HG02571 (cell line): ENCODE results near the gene AP5Z1.
"Not testable (repeated sequence)": the region's sequence is repeated elsewhere in the genome, so short reads cannot be mapped to it uniquely, and the experiment has no call there.

Source experiments
- ATAC-seq: cut with Tn5 transposase; IDR thresholded peaks from one replicate; pipeline ENCODE4 v1.9.1; 2021; ENCODE audit warnings: mild to moderate bottlenecking, moderate library complexity; ENCODE audit not compliant: unreplicated experiment

Gene AP5Z1

DNA sequence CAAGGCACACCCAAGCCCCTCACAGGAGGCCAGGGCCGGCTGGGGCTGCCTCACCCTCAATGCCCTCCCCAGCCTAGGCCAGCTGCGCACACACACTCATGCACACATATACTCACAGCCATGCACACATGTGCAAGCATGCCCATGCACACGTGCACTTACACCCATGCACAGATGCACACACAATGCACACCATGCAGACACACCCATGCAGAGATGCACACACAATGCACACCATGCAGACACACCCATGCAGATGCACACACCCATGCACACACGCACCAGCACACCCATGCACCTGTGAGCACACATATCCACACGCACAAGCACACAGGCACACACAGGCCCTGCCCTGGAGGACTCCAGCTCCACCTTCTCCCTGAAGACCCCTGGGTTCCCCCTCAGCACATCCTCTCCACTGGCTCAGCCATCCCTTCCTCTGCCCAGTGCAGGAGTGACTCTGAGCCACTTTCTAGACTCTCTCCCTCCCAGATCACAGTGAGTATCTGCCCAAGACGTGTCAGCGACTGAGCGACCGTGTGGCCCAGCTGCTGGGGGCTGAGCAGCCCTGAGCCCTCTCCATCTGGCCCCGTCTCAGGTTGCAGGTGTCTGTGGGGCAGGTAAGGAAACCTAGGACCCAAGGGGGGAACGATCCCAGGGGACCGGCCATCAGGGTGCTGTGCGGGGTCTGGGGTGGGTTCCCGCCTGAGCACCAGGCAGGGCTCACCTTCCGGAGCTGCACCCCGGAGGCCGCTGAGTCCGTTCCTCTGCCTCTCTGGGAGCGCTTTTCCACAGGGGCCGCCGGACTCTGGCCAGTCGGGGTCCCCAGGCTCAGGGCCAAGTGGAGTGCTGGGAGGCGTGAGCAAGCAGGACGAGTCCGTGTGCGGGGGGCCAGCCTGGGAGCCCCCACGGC is 25.8 kb downstream of the AP5Z1 start:
- no peak for ATAC-seq

DNA sequence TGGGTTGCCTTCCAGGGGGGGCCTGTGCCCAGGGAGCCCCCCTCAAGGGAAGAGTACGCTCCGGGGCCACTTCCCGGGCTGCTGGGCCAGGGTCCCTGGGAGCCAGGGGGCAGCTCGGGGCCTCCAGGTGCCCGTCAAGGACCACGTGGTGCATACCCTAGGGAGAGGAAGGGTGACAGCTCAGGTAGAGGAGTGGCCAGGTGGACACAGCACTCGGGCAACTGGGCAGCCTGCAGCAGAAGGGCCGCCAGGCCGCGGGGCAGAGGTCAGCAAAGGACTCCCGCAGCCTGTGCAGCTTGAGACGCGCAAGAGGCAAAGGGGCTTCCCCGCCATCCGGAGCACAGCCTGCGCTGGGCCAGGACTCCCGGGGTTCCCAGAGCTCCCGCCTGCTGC is 26.4 kb downstream of the AP5Z1 start:
- ATAC-seq = no peak

DNA sequence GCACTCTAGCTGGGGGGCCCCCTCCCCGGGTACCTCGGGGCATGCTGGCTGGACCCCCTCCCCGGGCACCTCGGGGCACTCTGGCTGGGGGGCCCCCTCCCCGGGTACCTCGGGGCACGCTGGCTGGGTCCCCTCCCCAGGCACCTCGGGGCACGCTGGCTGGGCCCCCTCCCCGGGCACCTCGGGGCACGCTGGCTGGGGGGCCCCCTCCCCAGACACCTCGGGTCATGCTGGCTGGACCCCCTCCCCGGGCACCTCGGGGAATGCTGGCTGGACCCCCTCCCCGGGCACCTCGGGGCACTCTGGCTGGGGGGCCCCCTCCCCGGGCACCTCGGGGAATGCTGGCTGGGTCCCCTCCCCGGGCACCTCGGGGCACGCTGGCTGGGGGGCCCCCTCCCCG is 27.2 kb downstream of the AP5Z1 start:
- not testable (repeated sequence) for ATAC-seq

DNA sequence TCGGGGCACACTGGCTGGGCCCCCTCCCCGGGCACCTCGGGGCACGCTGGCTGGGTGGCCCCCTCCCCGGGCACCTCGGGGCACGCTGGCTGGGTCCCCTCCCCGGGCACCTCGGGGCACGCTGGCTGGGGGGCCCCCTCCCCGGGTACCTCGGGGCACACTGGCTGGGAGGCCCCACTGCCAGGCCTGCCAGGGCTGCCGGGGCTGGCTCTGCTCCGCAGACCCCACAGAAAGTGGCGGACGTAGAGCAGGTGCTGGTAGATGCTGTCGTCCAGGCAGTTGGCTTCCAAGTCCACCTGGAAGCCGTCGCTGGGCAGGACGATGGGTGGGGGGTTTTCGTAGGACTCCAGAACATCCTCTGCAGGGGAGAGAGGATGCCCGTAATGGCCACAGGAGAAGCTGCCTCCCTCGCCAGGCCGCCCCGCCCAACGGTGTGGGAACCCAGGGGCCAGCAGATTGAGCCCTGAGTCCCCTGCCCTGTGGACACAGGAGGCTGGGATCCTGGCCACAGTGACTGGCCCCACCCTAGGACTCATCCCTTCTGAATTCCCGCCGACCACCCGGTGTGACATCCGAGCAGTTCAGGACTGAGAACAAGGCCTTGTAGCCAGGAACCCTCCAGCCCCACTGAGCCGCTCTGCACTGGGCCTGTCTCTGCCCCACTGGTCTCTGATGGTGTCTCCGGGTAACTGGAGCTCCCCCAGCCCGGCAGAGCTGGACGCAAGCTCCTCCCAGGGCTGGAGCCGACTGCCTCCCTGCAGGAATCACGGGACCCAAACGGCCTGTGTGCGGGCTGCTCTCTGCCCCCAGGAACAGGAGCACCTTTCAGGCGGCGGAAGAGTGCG is 28.2 kb downstream of the AP5Z1 start:
- ATAC-seq = no peak

DNA sequence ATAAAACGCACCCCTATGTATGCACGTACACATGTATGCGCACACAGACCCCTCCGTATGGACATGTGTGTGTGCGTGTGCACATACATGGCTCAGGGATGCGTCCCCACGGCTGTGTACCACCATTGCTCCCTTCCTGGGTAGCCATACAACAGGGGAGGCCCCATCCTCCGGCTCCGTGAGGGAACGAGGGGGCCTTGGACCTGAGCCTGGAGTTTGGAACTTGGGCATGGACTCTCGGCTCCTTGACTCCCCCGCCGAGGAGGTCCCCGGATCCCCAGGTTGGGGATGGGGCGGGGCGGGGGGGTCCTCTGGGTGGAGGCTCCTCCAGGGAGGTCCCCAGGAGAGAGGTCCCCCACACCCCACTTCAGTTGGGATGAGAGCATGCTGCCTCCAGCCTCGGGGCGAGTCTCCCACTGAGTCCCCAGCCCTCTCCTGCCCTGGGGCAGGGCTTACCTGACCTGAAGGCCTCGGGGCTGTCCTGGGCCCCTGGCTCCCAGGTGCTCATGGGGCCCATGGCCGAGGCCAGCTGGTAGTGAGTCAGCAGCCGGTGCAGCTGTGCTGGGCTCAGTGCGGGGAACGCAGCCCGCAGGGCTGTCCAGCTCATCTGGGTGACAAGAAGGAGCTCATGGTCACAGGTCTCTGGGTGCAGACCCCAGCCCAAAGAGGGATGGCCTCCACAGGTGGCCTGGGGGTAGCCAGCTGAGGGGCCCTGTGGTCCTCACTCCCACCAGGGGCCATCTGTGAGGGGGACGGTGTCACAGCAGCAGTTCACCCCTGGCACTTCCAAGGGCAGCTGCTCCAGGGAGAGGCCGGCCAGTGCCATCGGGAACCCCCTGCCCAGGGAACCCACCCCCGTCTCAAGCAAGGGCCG is 29.9 kb downstream of the AP5Z1 start:
- no peak for ATAC-seq

DNA sequence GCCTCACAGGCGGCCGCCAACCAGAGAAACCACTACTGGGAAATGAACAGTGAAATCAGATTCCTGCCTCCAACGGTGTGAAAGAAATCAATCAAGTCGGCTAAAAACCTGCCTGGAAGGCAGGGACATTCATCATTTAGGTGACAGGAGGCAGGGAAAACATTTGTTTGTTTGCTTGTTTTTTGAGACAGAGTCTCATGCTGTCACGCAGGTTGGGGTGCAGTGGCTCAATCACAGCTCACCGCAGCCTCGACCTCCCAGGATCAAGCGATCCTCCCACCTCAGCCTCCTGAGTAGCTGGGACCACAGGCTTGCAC is 30.5 kb downstream of the AP5Z1 start:
- ATAC-seq = no peak

DNA sequence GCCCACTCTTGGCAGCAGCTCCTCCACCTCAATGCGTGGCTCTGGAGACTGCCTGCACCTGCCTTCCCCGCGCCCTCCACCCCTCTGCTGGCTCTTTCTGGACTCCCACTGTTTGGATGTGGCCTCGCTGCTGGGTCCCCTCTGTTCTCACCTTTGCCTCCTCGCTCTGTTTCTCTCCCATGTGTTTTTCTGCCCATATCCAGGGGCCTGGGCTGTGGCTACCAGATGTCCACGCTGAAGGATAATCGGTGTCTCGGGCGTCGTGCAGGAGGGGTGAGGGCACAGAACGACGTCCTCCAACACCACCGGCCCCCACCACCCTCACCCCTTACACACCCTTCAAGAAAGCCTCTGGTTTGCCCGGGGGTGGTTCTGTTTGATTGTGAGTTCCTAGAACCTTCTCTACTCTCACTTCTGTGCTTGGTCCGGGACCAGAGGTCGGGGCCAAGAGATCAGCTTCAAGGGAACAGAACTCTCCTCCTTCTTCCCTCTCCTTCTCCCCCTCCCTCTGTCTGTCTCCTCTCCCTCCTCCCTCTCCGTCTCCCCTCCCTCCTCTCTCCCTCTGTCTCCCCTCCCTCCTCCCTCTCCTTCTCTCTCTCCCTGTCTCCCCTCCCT is 31.7 kb downstream of the AP5Z1 start:
- no peak for ATAC-seq

DNA sequence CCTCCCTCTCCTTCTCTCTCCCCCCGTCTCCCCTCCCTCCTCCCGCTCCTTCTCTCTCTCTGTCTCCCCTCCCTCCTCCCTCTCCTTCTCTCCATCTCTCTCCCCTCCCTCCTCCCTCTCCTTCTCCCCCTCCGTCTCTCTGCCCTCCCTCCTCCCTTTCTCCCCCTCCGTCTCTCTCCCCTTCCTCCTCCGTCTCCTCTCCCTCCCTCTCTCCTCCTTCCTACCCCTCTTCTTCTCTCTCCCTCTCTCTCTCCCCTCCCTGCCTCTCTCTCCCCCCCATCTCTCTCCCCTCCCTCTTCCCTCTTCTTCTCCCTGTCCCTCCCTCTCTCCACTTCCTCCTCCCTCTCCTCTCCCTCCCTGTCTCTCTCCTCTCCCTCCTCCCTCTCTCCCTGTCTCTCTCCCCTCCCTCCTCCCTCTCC is 32.2 kb downstream of the AP5Z1 start:
- no peak for ATAC-seq

DNA sequence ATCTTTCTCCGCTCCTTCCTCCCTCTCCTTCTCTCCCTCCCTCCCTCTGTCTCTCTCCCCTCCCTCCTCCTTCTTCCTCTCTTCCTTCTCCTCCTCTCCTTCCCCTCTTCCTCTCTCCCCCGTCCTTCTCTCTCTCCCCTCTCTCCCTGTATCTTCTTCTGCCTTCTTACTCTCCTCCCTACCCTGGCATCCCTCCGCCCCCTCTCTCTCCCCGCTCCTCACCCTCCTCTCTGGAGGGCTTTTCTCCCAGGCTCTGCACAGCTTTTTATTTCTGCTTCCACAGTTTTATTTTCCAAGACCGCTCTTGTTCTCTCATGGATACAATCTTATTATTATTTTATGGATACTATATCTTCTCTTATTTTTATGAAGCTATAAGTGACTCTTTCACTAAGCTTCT is 32.6 kb downstream of the AP5Z1 start:
- no peak for ATAC-seq

DNA sequence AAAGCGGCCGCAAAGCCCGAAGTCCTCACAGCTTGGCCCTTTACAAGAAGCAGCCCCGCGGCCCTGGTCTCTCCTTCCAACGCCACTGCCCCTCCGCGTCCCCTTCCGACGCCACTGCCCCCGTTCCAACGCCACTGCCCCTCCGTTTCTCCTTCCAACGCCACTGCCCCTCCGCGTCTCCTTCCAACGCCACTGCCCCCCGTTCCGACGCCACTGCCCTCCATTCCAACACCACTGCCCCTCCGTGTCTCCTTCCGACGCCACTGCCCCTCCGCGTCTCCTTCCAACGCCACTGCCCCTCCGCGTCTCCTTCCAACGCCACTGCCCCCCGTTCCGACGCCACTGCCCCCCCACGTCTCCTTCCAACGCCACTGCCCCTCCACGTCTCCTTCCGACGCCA is 33.1 kb downstream of the AP5Z1 start:
- ATAC-seq = no peak

DNA sequence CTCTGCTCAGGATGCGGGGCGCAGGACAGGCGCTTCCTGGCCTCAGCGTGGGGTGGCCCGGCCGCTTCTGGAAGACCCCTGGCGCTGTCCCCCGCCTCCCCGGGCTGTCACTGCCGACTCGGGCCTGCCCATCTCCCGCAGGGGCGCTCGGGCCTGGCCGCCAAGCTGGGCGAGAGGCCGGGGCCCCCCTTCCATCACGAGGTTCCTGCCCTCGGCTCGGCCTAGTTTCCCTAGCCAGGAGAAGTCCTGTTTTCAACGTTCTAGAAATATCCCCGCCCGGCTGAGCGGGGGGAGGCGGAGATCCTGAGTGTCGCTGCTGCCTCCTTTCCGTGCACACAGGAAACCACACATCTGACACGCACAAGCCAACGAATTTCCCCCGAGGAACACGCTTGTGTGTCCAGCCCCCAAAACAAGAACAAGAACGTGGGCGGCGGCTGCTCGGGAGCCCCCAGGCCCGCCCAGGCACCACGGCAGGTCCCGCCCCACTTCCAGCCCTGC is 33.7 kb downstream of the AP5Z1 start:
- no peak for ATAC-seq

DNA sequence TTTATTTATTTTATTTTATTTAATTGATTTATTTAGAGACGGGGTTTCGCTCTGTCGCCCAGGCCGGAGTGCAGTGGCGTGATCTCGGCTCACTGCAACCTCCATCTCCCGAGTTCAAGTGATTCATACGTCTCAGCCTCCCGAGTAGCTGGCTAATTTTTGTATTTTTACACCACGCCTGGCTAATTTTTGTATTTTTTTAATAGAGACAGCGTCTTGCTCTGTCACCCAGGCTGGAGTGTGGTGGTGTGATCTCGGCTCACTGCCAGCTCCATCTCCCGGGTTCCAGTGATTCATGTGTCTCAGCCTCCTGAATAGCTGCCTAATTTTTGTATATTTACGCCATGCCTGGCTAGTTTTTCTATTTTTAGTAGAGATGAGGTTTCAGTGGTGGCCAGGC is 34.2 kb downstream of the AP5Z1 start:
- no peak for ATAC-seq

DNA sequence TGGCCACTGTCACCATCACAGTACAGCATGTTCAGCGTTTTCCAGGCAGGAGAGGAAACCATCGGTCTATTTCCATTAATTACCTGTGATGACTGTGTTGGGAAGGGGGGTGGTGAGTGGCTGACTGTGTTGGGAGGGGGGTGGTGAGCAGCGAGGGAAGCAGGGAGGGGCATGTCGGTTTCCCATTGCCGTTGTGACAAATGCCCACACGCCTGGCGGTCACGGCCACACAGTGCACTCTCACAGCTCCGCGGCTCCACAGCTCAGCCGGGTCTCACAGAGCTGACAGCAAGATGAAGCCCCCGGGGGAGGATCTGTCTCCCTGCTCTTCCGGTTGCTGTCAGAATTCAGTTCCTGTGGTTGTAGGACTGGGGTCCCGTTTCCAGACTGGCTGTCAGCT is 39.0 kb downstream of the AP5Z1 start:
- no peak for ATAC-seq

DNA sequence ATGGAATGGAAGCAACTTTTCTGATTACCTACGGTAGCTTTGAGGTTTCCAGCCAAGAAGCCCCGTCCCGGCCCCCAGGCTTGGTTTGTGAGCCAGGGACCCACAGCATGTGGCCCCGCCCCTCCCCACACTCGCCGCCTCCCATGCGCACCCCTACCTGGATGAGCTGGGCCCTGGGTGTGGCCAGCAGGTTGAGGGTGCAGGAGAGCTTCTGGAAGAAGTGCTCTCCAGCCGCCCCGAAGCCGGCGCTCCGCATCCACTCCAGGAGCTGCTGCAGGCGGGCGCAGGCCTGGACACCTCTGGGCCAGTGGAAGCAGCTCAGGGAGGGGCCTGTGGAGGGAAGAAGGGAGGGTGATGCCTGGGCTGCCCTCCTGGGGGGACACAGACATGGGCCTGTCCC is 39.7 kb downstream of the AP5Z1 start:
- ATAC-seq = no peak

DNA sequence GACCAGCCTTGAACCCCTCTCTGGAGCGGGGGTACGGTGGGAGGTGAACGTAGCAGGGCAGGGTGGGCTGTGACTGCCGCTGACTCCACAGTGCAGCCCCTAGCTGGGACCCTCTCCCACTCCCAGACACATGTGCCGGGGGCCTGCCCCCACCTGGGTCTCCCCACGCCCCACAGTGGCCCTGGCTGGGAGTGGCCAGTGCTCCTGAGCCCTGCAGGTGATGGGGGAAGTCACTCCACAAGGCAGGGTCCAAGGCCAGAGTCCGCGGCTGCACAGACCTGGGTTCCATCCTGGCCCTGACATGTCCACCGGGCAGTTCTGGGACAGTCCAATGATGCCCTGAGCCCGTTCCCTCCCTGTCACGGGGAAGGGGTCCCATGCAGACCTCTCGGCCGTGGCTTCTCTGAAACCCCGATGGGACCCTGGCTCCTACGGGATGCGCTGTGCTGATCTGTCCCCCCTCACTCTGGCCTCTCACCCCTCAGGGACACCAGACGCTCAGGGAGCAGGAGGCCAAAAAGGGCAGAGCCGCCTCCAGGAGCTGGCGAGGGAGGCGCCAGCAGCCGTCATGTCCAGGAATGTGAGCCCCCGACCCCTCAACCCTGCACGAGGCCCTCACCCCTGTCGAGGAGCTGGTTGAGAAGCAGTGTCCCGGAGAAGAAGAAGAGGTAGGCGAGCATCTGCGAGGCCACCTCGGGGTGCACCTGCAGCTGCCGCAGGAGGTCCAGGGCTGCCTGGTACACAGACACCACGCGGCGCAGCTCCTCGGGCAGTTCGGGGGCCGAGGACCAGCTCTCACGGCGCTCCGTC is 40.4 kb downstream of the AP5Z1 start:
- ATAC-seq = no peak

DNA sequence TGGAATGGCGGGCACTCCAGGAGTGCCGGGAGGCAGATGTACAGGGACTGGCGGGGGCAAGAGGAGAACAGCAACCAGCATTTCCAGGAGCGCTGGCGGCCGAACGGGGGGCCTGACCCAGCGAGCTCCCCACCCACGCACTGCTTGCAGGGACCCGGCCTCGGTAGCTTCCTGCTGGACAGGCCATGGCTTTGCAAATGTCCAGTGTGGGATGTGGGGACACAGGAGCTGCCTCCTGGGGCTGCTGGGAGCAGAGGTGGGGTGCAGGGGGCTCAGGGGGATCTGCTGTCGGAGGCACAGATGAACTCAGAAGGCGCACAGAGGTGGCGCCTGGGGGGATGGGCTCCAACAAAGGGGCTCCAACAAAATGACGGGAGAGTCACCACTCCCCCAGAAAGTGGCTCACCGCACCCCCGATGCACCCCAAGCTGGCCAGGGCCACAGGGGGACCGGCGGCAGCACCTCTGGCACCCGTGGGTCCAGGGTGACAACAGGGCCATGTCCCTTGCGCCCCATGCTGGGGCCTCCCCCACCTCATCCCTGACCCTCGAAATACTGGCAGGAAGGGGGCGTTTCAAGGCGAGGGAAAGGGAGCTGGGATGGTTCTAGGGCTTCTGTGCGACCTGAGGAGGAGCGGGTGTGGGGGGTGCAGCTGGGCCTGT is 41.1 kb downstream of the AP5Z1 start:
- ATAC-seq = no peak

DNA sequence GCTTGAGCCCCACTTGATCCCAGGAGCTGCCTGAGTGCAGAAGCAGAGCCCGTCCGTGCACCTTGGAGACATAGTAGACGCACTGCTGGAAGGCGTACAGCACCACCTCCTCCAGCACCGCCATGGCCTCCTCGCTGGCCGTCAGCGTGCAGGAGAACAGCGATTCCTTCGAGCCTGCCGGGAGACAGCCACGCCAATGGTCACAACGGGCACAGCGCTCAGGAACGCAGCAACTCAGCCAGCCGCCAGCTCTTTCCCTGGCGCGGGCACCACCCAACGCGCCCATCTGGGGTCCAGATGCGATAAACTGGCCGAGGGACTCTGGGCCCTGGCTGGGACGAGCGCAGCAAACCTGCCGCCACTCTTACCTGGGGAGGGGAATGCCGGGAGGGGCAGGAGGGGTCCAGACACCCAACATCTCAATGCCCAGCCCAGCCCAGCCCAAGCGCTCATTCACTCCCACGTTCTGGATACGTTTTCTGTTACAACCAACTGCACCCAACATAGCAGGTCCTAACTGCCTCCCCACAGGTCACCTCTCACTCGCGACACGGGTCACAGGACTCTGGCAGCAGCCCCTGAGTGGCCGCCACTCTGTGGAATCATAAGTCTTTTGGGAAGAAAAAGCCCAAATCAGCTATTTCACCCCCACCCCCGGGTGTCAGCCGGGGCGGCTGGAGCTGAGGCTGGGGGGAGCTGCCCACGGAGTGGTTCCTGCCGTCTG is 41.9 kb downstream of the AP5Z1 start:
- no peak for ATAC-seq

DNA sequence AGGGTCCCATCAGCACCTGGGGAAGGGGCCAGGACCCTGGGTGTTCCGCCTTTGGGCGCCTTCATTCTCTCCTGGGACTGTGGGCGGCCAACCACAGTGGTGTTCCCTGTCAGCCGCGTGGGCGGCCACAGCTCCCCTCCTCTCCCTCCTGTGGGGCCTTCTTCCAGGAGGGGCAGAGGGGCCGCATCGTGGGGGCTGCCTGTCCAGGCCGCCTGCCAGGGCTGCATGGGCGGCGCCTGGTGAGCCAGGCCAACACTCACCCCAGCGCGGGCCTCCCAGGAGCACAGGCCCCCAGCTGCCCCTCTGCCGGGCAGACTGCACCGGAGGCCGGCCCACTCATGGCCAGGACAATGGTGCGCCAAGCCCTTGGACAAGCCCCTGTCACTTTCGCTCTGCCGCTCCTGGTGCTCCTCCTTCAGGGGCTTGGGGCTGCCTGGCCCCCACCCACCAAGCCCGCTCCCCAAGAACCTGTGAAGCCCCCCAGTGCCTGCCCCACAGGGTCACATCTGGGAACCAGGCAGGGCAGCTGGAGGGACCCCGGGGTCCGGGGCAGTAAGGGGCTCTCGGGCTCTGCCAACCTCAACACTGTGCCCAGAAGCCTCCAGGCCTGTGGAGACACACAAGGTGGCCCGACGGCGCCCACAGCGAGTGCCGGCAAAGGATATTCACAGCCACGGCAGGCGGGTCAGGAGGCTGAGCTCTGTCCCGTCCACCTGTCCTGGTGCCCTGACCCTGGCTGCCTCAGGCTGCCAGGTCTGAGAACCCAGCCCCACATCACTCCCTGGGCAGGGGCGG is 42.8 kb downstream of the AP5Z1 start:
- no peak for ATAC-seq
